A204.1 (cell line): ENCODE data around the gene ISLR2.
"Not testable (repeated sequence)": the region's sequence is repeated elsewhere in the genome, so short reads cannot be mapped to it uniquely, and the experiment has no call there.

ENCODE experiments used
- FAIRE-seq: peaks from 2 replicates; lab custom pipeline; 2012; peaks lifted over from hg19 to GRCh38; lab: Jason Lieb, UNC

ISLR2 gene

DNA sequence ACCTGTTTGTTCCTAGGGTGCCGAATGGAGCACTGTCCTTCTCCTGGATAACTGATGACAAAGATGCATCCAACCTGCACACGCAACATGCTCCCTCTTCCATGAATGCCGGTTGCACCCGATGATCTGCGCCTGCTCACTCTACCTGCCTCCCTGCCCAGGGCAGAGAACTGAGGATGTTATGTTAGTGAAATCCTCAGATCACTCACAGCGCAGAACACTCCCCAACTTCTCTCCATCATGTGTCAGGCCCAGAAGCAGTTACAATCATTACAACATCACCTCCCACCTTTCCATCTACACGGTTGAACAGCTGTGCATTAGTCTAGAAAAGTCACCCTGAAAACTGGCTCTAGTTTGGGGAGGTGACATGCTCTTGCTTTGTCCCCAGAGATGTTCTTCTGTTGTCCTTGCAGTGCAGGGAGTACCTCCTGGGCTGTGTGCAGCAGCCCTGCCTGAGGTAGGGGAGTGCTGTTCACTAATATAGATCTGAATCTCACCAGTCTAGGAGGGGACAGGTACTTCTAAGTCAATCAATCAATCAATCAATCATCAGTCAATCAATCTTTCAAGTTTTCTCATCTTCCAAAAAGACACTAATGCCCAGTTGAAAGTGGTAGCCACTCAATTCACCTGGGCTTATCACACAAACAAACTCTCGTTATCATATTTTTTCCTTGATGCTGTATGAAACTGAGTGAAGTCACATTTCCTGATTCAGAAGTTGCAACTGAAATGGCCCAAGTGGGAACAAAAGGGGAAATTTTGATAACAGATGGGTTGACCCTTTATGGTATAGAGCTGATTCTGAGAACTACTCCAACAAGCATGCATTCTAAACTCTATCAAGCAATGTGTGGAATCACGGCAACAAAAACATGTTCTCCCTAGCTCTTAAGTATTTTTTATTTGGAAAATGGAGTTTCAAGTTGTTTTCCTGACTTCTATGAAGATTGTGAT, 27.8 kb downstream of the ISLR2 start:
- no peak for FAIRE-seq

DNA sequence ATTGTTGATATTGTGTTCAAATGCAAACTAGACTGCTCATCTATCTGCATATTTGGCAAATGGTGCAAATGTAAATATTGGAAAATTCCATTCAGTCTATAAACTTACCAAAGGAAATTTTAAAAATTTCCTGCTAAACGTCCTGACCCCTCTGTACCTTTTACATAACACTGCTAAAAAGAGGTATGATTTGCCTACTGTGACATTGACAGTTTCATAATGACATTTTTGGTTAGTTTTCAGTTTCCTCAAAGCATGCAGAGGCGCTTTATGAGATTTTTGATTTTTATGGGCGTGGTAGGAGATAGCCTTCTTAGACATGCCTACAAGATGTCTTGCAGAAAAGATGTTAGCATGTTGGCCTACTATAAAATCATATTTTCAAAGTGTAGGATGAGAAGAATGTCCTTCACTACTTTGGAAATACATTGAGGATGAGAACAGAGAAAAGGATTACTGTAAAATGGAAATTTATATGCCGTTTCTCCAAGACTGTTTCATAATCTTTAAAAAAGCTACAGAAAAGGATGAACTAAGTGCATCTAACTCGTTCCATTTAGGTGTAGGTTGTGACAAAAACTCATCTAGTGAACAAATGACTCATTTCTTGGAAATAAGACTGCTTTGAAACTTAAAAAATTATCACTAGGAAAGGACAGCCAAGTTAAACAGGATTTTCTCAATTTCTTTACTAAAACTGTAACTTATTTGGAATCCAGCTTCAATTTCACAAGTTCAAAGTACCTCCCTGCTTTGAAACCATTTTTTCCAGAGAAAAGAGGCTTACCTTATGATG, 28.7 kb downstream of the ISLR2 start:
- no peak for FAIRE-seq

DNA sequence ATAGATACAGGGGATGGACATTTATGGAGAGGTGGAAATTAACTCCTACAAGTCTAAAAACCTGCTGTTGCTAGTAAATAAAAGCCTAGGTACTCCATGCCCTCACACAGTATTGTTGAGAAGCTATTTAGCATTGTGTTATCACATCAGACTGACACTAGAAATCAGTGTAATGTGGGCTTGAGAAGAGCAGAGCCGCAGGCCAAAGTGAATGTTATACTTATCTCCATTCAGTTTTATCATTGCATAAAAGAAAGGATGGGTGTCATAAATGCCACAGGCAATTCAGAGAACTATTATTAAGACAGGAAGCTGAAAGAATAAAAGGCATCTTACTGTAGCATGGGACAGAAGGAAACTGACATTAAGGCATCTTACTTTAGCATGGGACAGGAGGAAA, 29.4 kb downstream of the ISLR2 start:
- FAIRE-seq = no peak

DNA sequence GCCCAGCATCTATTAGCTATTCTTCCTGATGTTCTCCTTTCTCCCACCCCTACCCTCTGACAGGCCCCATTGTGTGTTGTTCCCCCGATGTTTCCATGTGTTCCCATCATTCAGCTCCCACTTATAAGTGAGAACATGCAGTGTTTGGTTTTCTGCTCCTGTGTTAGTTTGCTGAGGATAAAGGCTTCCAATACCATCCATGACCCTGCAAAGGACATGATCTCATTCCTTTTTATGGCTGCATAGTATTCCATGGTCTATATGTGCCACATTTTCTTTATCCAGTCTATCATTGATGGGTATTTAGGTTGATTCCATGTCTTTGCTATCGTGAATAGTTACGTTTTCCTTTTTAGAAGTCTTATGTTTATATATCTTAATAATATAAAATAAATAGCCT, 30.0 kb downstream of the ISLR2 start:
- not testable (repeated sequence) for FAIRE-seq

DNA sequence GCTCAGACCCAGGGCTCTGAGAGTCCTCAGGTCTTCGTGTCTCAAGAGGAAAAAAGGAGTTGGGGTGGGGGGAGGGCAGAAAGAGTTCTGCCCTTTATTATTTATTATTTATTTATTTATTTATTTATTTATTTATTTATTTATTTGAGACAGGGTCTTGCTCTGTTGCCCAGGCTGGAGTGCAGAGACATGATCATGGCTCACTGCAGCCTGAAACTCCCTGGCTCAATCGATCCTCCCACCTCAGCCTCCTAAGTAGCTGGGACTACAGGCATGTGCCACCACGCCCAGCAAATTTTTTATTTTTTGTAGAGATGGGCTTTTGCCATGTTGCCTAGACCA, 31.8 kb downstream of the ISLR2 start:
- FAIRE-seq = not testable (repeated sequence)

DNA sequence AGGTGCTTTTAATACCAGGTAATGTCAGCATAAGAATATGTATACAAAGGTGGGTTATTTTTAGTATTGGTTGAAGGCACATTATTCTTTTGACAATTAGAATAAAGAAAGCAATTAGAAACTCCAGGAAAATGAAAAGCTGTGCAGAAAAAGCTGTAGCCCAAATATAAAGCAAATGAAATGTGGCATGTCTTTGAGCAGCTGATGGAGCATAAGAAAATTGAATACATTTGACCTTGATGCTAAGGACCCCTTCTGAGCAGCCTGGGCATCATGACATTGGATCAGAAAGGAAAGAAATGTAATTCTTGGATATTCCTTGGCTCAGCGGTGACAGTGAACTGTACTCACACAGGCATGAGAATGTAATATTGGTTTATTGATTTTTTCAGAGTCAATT, 35.1 kb downstream of the ISLR2 start:
- no peak for FAIRE-seq

DNA sequence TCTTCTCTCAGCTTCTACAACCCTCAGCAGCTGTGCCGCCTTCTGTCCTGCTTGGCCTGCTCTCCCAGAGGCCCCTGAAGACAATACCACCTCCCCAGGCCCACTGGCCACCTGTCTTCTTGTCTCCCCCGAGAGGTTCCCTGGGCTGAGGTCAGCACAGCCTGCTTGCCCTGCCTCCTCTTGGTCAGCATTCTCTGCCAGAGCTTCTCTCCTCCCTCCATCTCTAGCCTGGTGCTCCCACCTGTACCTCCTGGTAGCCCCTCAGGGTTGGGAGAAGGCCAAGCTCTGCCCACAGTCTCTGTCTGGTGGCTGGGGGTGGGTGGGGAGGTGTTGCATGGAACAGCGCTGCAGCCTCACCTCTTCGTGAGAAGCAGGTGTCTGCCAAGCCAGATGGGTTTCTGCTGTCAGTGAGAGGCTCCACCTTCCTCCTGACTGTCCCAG, 37.5 kb downstream of the ISLR2 start:
- no peak for FAIRE-seq

DNA sequence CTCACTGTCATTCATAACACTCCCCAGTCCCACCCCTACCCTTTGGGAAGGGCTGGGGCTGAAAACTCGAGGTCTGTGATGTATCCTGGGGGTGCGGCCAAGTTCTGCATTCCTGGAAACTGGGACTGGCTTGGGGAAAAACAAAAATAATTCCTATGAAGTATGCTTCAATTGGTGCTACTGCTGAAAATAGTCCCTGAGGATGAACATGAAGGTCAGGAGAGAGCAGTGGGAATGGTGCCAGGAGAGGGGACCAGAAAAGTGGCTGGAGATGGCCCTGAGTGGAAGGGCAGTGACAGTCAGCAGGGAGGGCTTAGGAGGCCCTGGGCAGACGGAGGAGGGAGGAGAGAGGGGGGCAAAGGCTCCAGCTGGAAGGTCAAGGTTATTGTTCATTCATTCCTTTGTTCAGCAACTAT, 38.3 kb downstream of the ISLR2 start:
- no peak for FAIRE-seq

DNA sequence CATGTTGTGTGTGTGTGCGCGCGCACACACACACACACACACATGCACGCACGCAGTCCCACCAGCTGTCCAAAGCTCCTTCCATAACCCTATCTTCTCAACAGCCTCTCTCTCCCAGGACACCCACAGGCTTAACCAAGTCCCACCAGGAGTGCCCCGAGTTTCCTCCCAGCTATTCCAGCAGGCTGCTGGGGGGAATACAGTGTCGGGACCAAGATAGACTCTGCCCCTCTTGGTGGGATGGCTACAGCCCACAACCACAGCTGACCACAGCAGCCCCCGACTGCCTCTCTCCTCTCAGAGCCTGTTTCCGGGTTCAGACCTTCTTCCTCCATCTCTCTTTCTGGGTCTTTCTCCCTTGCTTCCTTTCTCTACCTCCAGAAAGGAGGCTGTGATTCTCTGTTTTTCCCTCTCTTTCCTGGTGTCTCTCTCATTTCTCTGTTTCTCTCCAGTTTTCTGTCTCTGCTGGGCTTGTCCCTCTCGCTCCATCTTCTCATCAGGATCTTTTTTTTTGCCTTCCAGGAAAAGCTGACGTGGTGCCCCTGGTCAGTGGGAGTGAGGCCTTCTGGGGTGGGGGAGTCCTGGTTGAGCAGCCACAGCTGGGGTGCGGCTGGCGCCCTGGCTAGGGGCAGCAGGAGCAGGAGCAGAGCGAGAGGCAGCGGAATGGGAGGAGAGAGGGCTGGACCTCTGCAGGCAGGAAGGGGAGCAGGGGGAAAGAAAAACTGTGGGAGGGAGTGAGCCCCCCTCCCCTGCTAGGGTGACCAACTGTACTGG, 39.9 kb downstream of the ISLR2 start:
- FAIRE-seq = no peak

DNA sequence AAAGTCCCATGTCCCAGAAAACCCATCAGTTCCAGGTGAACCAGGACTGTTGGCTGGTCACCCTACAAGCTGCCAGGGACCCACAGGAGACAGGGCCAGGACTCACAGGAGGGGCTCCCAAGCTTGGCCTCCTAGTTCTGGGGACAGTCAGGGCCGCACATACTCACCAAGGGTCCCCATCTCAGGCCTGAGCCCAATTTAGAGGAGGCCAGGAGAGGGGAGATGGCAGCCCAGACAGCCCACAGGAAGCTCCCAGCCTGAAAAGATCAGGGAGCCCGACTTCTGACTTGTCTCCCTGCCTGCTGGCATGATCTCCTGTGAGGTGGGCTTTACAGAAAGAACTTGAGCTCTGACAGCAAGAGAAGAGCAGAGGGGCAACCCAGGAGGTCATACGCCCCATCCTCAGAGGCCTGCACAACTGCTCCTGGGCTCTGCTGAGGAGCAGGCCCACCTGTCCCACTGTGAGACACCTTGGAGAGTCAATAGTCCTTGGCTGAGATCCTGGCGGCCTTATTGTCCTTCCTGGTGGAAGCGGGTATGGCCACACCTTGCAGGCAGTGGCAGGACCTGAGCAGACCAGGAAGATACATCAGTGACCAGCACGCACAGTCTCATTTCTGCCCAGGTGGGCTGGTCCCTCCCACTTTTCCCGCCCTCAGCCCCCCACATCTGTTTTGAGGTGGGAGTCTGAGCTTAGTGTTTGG, 40.6 kb downstream of the ISLR2 start:
- no peak for FAIRE-seq

DNA sequence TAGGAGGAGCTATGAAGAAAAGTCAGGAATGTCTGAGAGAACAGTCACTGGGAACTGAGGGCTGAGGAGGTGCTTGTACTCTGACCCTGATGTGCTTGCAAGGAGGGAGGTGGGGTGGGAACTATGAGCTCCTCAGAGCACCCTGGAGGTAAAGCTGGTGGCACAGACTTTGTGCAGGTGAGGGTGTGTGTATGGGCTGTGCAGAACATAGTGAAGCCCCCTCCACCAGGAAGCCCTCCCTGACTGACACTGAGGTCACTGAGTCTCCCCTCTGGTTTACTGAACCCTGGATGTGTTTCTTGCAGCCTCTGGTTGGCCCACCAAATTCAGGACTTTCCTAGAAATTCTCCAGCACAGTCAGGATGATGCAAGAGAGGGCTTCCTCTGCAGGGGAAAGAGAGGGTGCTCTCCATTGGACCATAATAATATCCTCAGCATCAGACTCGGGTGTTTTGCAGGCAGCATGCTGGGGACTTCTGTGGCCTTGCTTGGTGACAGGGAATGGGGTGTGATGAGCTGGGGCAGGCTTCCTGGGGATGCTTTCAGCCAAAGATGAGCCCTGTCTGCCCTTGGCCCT, 41.7 kb downstream of the ISLR2 start:
- FAIRE-seq = no peak

DNA sequence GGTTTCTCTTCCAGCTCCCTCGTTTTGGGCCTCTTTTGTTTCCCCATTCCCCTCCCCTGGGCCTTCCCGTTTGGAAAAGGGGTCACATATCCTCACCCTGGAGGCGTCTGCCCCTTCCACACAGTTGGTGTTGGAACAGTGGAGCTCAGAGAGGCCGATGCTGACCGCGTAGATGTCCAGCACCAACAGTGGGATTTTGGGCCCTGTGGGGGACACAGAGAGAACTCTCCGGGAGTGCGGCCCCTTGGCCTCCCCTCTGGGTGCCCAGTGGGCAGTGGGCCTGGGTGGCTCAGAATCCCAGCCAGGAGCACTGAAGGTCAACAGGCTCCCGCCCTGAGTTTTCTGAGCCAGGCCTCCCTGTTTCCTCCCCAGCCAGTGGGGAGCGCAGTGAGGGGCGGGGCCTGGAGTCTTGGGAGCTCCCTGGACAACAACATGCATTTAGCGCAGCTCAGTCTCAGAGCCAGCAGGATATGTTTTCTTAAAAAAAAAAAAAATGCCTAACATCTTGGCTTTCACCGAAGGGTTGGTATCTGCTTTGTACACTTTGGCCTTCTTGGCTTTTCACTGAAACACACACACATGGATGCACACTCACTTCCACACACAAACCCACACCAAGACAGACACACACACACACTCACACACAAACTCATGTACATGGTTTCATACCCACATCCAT, 42.5 kb downstream of the ISLR2 start:
- FAIRE-seq = no peak

DNA sequence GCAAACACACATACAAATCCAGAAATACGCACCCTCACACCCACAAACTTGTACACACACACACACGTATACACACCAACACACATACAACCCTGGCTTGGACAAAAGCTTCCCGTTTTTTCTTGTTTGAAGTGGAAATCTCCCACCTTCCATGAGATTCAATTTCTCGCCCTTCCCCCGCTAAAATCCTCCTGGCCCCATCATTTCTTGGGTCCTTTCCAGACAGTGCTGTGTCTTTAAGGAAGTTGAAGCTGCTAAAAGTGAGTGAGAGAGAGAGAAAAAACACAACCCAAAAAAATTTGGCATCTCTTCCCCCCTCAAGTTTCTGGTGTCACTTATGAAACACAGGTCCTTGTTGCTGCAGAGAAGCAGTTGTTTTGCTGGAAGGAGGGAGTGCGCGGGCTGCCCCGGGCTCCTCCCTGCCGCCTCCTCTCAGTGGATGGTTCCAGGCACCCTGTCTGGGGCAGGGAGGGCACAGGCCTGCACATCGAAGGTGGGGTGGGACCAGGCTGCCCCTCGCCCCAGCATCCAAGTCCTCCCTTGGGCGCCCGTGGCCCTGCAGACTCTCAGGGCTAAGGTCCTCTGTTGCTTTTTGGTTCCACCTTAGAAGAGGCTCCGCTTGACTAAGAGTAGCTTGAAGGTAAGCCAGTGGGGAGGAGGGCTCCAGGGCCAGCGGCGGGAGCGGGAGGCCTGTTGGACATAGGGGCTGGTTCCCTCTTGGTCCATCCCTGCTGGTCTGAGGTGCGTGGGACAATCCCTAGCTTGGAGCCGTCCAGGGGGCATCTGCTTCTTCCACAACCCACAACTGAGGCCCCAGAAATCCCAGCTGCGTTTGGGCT, 43.2 kb downstream of the ISLR2 start, which contains the start of gene ISLR:
TSS of gene ISLR (plus strand) at position 331 of the 839 bp plus-strand sequence. CDS start 1,149 bp downstream, outside the sequence.
- no peak for FAIRE-seq

DNA sequence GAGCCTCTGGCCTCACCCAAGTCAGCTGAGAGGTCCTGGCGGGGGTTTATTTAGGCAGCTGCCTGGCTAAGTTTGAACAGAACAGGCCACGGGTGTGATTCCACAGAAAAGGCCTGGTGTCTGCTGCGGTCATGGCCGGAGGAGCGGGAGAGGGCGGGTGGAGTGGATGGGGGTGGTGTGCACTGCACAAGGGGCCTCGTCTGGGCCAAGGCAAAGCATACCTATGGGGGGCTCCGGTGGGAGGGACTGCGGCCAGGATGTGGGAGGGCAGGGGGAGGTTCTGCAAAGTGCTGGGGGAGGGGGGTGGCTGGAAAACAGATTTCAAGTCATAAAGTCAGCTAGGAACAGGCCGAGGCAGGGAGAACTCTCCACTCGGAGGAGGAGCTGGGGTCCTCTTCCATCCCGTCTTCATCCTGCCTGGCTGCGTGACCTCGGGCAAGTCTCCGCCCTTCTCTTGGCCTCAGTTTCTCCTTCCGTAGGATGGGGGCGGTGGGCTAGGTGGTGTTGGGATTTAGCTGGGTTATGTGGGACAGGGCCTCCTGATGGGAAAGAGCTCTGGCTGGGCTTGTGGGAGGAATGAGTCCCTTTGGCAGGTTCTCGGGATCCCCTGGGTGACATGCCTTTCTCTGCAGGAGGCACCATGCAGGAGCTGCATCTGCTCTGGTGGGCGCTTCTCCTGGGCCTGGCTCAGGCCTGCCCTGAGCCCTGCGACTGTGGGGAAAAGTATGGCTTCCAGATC, 44.0 kb downstream of the ISLR2 start:
- FAIRE-seq = no peak

DNA sequence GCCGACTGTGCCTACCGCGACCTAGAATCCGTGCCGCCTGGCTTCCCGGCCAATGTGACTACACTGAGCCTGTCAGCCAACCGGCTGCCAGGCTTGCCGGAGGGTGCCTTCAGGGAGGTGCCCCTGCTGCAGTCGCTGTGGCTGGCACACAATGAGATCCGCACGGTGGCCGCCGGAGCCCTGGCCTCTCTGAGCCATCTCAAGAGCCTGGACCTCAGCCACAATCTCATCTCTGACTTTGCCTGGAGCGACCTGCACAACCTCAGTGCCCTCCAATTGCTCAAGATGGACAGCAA, 44.5 kb downstream of the ISLR2 start:
- FAIRE-seq = no peak

DNA sequence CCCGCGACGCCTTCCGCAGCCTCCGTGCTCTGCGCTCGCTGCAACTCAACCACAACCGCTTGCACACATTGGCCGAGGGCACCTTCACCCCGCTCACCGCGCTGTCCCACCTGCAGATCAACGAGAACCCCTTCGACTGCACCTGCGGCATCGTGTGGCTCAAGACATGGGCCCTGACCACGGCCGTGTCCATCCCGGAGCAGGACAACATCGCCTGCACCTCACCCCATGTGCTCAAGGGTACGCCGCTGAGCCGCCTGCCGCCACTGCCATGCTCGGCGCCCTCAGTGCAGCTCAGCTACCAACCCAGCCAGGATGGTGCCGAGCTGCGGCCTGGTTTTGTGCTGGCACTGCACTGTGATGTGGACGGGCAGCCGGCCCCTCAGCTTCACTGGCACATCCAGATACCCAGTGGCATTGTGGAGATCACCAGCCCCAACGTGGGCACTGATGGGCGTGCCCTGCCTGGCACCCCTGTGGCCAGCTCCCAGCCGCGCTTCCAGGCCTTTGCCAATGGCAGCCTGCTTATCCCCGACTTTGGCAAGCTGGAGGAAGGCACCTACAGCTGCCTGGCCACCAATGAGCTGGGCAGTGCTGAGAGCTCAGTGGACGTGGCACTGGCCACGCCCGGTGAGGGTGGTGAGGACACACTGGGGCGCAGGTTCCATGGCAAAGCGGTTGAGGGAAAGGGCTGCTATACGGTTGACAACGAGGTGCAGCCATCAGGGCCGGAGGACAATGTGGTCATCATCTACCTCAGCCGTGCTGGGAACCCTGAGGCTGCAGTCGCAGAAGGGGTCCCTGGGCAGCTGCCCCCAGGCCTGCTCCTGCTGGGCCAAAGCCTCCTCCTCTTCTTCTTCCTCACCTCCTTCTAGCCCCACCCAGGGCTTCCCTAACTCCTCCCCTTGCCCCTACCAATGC, 45.1 kb downstream of the ISLR2 start:
- FAIRE-seq = no peak

DNA sequence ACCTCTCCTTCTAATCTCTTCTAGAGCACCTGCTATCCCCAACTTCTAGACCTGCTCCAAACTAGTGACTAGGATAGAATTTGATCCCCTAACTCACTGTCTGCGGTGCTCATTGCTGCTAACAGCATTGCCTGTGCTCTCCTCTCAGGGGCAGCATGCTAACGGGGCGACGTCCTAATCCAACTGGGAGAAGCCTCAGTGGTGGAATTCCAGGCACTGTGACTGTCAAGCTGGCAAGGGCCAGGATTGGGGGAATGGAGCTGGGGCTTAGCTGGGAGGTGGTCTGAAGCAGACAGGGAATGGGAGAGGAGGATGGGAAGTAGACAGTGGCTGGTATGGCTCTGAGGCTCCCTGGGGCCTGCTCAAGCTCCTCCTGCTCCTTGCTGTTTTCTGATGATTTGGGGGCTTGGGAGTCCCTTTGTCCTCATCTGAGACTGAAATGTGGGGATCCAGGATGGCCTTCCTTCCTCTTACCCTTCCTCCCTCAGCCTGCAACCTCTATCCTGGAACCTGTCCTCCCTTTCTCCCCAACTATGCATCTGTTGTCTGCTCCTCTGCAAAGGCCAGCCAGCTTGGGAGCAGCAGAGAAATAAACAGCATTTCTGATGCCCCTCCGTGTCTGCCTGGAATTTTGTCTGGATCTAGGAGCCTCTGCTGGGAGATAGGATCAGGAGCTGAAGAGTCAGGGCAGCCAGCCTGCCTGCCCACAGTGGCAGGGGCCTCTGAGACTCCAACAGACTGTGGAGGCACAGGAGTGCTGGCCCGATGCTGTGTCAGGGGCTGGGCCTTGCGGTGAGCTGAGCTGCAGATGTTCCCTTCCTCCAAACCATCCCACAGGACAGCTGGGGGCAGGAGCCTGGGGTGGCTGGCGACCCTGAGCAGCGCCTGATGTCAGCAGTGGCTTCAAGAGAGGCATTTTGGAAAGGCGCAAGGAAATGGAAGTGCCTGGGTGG, 46.2 kb downstream of the ISLR2 start:
- no peak for FAIRE-seq
